ENCODE data around the gene SLCO1B3.

Gene SLCO1B3

DNA sequence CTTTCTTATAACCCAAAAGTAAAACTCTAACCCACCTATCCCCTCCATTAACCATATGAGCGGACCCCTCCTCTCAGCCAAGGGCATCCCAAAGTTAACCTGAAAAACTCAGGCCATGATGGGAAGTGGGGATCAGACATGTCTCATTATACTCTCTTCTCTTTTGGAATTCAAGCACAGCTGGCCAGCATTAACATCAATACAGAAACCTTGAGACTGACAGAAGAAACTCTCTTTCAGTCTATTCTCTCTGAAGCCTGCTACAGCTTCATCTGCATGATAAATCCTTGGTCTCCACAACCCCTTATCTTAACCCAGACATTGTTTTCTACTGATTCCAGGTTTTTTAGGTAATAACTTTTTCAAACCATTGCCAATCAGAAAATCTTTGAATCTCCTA, 17.5 kb upstream of the SLCO1B3 start:
- no peak for DNase-seq (ENCODE audit: low read depth in 1 of 2, low spot score in 1 of 2)
- Histone ChIP-seq H3K27me3 (ENCODE audit: insufficient read depth, poor library complexity, severe bottlenecking) (no peaks in the 10 kb centered on the region), H3K27ac (replicated peaks) (no peak overlapping the region)

DNA sequence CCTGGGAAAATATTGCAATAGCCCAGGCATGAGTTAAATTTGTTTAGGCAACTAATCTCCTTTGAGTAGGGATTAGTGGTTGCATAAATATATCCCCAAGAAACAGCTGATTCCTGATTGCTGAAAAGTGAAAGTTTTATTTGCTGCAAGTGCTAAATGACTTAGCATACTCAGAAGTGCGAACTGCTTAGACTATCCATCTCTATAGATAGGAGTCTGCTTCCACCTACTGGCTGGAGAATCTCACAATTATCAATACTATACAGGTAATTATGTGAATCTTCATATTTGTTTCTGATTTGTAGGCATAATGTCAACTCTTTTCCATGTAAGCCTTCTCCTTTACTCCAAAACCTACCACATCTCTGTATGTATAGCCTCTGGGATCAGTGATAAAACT, 12.0 kb upstream of the SLCO1B3 start:
- no peak for DNase-seq (ENCODE audit: low read depth in 1 of 2, low spot score in 1 of 2)
- Histone ChIP-seq H3K4me3 (replicated peaks; ENCODE audit: insufficient read depth, low read length) (no peak overlapping the region), H3K27ac (replicated peaks) (no peak overlapping the region), H3K27me3 (ENCODE audit: insufficient read depth, poor library complexity, severe bottlenecking) (no peaks in the 10 kb centered on the region)
- TF ChIP-seq, protein P1, sequence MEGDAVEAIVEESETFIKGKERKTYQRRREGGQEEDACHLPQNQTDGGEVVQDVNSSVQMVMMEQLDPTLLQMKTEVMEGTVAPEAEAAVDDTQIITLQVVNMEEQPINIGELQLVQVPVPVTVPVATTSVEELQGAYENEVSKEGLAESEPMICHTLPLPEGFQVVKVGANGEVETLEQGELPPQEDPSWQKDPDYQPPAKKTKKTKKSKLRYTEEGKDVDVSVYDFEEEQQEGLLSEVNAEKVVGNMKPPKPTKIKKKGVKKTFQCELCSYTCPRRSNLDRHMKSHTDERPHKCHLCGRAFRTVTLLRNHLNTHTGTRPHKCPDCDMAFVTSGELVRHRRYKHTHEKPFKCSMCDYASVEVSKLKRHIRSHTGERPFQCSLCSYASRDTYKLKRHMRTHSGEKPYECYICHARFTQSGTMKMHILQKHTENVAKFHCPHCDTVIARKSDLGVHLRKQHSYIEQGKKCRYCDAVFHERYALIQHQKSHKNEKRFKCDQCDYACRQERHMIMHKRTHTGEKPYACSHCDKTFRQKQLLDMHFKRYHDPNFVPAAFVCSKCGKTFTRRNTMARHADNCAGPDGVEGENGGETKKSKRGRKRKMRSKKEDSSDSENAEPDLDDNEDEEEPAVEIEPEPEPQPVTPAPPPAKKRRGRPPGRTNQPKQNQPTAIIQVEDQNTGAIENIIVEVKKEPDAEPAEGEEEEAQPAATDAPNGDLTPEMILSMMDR (IDR thresholded peaks at IDR 0.05; ENCODE audit: insufficient read depth, low read length) = no peak
- no peak for TF ChIP-seq GABPA (IDR thresholded peaks at IDR 0.05; ENCODE audit: low read depth)
- no peak for TF ChIP-seq SPI1 (IDR thresholded peaks at IDR 0.05; ENCODE audit: borderline replicate concordance, low read depth)
- TF ChIP-seq, protein P2, sequence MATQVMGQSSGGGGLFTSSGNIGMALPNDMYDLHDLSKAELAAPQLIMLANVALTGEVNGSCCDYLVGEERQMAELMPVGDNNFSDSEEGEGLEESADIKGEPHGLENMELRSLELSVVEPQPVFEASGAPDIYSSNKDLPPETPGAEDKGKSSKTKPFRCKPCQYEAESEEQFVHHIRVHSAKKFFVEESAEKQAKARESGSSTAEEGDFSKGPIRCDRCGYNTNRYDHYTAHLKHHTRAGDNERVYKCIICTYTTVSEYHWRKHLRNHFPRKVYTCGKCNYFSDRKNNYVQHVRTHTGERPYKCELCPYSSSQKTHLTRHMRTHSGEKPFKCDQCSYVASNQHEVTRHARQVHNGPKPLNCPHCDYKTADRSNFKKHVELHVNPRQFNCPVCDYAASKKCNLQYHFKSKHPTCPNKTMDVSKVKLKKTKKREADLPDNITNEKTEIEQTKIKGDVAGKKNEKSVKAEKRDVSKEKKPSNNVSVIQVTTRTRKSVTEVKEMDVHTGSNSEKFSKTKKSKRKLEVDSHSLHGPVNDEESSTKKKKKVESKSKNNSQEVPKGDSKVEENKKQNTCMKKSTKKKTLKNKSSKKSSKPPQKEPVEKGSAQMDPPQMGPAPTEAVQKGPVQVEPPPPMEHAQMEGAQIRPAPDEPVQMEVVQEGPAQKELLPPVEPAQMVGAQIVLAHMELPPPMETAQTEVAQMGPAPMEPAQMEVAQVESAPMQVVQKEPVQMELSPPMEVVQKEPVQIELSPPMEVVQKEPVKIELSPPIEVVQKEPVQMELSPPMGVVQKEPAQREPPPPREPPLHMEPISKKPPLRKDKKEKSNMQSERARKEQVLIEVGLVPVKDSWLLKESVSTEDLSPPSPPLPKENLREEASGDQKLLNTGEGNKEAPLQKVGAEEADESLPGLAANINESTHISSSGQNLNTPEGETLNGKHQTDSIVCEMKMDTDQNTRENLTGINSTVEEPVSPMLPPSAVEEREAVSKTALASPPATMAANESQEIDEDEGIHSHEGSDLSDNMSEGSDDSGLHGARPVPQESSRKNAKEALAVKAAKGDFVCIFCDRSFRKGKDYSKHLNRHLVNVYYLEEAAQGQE (IDR thresholded peaks at IDR 0.05; ENCODE audit: insufficient replicate concordance, low read depth) = no peak
- TF ChIP-seq POLR2AphosphoS5 (IDR thresholded peaks at IDR 0.05; ENCODE audit: low read depth) = no peak

More for the DNA sequence above, 17.5 kb upstream of the SLCO1B3 start:
- H3K4me3 ChIP-seq (replicated peaks; ENCODE audit: insufficient read depth, low read length) = no peak overlapping the region
- TF ChIP-seq, protein P2 (IDR thresholded peaks at IDR 0.05; ENCODE audit: insufficient replicate concordance, low read depth) = no peak
- TF ChIP-seq POLR2AphosphoS5 (IDR thresholded peaks at IDR 0.05; ENCODE audit: low read depth) (no peak), SPI1 (IDR thresholded peaks at IDR 0.05; ENCODE audit: borderline replicate concordance, low read depth) (no peak), GABPA (IDR thresholded peaks at IDR 0.05; ENCODE audit: low read depth) (no peak)
- TF ChIP-seq, protein P1 (IDR thresholded peaks at IDR 0.05; ENCODE audit: insufficient read depth, low read length) = no peak

DNA sequence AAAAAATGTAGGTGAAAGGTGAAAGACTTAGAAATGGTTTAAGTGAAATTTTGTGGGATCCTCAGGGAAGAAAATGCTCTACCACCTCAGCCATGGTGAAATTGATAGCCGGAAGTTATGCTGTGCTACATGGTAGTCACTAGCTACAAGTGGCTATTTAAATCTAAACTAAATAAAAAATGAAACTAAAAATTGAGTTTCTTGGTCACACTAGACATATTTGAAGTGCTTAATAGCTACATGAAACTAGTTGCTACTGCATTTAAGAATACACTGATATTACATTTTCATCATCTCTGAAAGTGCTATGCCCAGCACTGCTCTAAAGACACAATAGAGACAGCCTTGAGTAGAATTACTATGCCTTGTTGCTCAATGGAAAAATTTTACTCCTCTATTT, 10.3 kb upstream of the SLCO1B3 start:
- no peaks in the 10 kb centered on the region for H3K27me3 ChIP-seq (ENCODE audit: insufficient read depth, poor library complexity, severe bottlenecking)
- no peak for DNase-seq (ENCODE audit: low read depth in 1 of 2, low spot score in 1 of 2)
- H3K27ac ChIP-seq (replicated peaks) = no peak overlapping the region
- TF ChIP-seq, protein P2 (IDR thresholded peaks at IDR 0.05; ENCODE audit: insufficient replicate concordance, low read depth) = no peak
- TF ChIP-seq SPI1 (IDR thresholded peaks at IDR 0.05; ENCODE audit: borderline replicate concordance, low read depth) (no peak), POLR2AphosphoS5 (IDR thresholded peaks at IDR 0.05; ENCODE audit: low read depth) (no peak)
- TF ChIP-seq, protein P1 (IDR thresholded peaks at IDR 0.05; ENCODE audit: insufficient read depth, low read length) = no peak
- no peak overlapping the region for H3K4me3 ChIP-seq (replicated peaks; ENCODE audit: insufficient read depth, low read length)
